Fibroblast of pulmonary artery (primary cell): ENCODE measurements around the gene USH1C.
A peak's percentile ranks its signal among the peaks of the same experiment; 100 is the strongest.

Experiments
- DNase-seq: peaks from one replicate; pipeline ENCODE4 v3.0.0-alpha.2; 2010; ENCODE audit warnings: low read depth
- H3K4me3 ChIP-seq: replicated peaks from 2 replicates; pipeline ENCODE4 v1.5.1; 2011; ENCODE audit warnings: low read depth, mild to moderate bottlenecking, control low read depth, low read length, moderate library complexity
- CTCF ChIP-seq: IDR thresholded peaks from 2 replicates; pipeline ENCODE4 v1.5.1; 2011; ENCODE audit warnings: mild to moderate bottlenecking, control low read depth, low read length, inconsistent platforms; ENCODE audit errors: missing control alignments

The USH1C gene

GRCh38 chr11:17535488-17535887 is 8.7 kb downstream of the USH1C start:
- H3K4me3 ChIP-seq, result no peak overlapping the region
- TF ChIP-seq CTCF, result no peak
- DNase-seq, result no peak

GRCh38 chr11:17533778-17534415 is 10.3 kb downstream of the USH1C start:
- TF ChIP-seq CTCF, result no peak
- H3K4me3 ChIP-seq, result no peak overlapping the region
- no peak for DNase-seq

- DNase-seq, result no peak
- H3K4me3 ChIP-seq, result no peak overlapping the region
- TF ChIP-seq CTCF, result no peak
These were observed 10.9 kb downstream of the USH1C start for GRCh38 chr11:17533341-17533740.

GRCh38 chr11:17532784-17533183 is 11.4 kb downstream of the USH1C start:
- TF ChIP-seq CTCF, result no peak
- H3K4me3 ChIP-seq, result no peak overlapping the region
- DNase-seq, result no peak

- TF ChIP-seq CTCF, result no peak
- H3K4me3 ChIP-seq, result no peak overlapping the region
- DNase-seq, result peak; percentile 40
These were observed 12.5 kb downstream of the USH1C start for GRCh38 chr11:17531636-17532113.

- no peak for TF ChIP-seq CTCF
- no peak for DNase-seq
- no peak overlapping the region for H3K4me3 ChIP-seq
These were observed 13.1 kb downstream of the USH1C start for GRCh38 chr11:17531071-17531600.

GRCh38 chr11:17529844-17530185 is 14.4 kb downstream of the USH1C start:
- no peak overlapping the region for H3K4me3 ChIP-seq
- no peak for DNase-seq
- TF ChIP-seq CTCF, result no peak
